ENCODE measurements around the gene ISG15.
"Not testable (repeated sequence)": the region's sequence is repeated elsewhere in the genome, so short reads cannot be mapped to it uniquely, and the experiment has no call there.

ISG15 gene

GRCh38 chr1:974293-974640 is 39.0 kb upstream of the ISG15 start:
- ChIA-PET POLR2A (no interaction called here), CTCF (no interaction called here)

GRCh38 chr1:974687-975328 is 38.5 kb upstream of the ISG15 start:
- TF ChIP-seq LEF1 (IDR thresholded peaks at IDR 0.05; ENCODE audit: borderline replicate concordance) (no peak), PKNOX1 (IDR thresholded peaks at IDR 0.05) (no peak), FOXM1 (IDR thresholded peaks at IDR 0.05; ENCODE audit: borderline replicate concordance) (no peak), NFRKB (IDR thresholded peaks at IDR 0.05) (no peak), HDGF (IDR thresholded peaks at IDR 0.05; ENCODE audit: borderline replicate concordance) (no peak), ELF4 (IDR thresholded peaks at IDR 0.05) (no peak), CTBP1 (IDR thresholded peaks at IDR 0.05; ENCODE audit: borderline replicate concordance) (no peak), ARNT (IDR thresholded peaks at IDR 0.05) (no peak), ZNF384 (IDR thresholded peaks at IDR 0.05) (no peak), BHLHE40 (IDR thresholded peaks at IDR 0.05; ENCODE audit: borderline replicate concordance) (no peak), FOXA1 (IDR thresholded peaks at IDR 0.05) (no peak), SP1 (IDR thresholded peaks at IDR 0.05) (no peak), SUZ12 (IDR thresholded peaks at IDR 0.05) (no peak), L3MBTL2 (conservative IDR thresholded peaks at IDR 0.05) (no peak), TARDBP (IDR thresholded peaks at IDR 0.05) (no peak), FOXK2 (IDR thresholded peaks at IDR 0.05) (no peak)
- POLR2A ChIA-PET, result no interaction called here

More at GRCh38 chr1:974293-974640, 39.0 kb upstream of the ISG15 start:
- DNase-seq (ENCODE audit: extremely low spot score), result no peak
- TF ChIP-seq ARNT (IDR thresholded peaks at IDR 0.05) (no peak), LEF1 (IDR thresholded peaks at IDR 0.05; ENCODE audit: borderline replicate concordance) (no peak), ELF4 (IDR thresholded peaks at IDR 0.05) (no peak)

GRCh38 chr1:975365-975764 is 37.9 kb upstream of the ISG15 start:
- TF ChIP-seq LEF1 (IDR thresholded peaks at IDR 0.05; ENCODE audit: borderline replicate concordance) (no peak), L3MBTL2 (conservative IDR thresholded peaks at IDR 0.05) (no peak), TARDBP (IDR thresholded peaks at IDR 0.05) (no peak), BHLHE40 (IDR thresholded peaks at IDR 0.05; ENCODE audit: borderline replicate concordance) (no peak), SUZ12 (IDR thresholded peaks at IDR 0.05) (no peak), ELF4 (IDR thresholded peaks at IDR 0.05) (no peak), CTBP1 (IDR thresholded peaks at IDR 0.05; ENCODE audit: borderline replicate concordance) (no peak), FOXA1 (IDR thresholded peaks at IDR 0.05) (no peak), SP1 (IDR thresholded peaks at IDR 0.05) (no peak), FOXM1 (IDR thresholded peaks at IDR 0.05; ENCODE audit: borderline replicate concordance) (no peak), NFRKB (IDR thresholded peaks at IDR 0.05) (no peak), PKNOX1 (IDR thresholded peaks at IDR 0.05) (no peak), ZNF384 (IDR thresholded peaks at IDR 0.05) (no peak), FOXK2 (IDR thresholded peaks at IDR 0.05) (no peak), ARNT (IDR thresholded peaks at IDR 0.05) (no peak), HDGF (IDR thresholded peaks at IDR 0.05; ENCODE audit: borderline replicate concordance) (no peak)
- DNase-seq (ENCODE audit: extremely low spot score), result no peak
- CTCF ChIA-PET, result interaction anchor here (0.6 to 1.4 kb wide), 2 partner anchors 8 to 48 kb away, joined by 3 to 6 read pairs; no protein-coding TSS in a partner anchor
- POLR2A ChIA-PET, result no interaction called here

More at GRCh38 chr1:974687-975328, 38.5 kb upstream of the ISG15 start:
- CTCF ChIA-PET, result no interaction called here
- DNase-seq (ENCODE audit: extremely low spot score), result no peak

- CTCF ChIA-PET, result interaction anchor here (0.6 to 1.4 kb wide), 3 partner anchors 9 to 48 kb away, joined by 3 to 6 read pairs (median 3); no protein-coding TSS in a partner anchor
- DNase-seq (ENCODE audit: extremely low spot score), result peak; percentile 84
- TF ChIP-seq ELF4 (IDR thresholded peaks at IDR 0.05) (no peak), PKNOX1 (IDR thresholded peaks at IDR 0.05) (no peak), L3MBTL2 (conservative IDR thresholded peaks at IDR 0.05) (no peak), LEF1 (IDR thresholded peaks at IDR 0.05; ENCODE audit: borderline replicate concordance) (no peak), TARDBP (IDR thresholded peaks at IDR 0.05) (no peak), SP1 (IDR thresholded peaks at IDR 0.05) (no peak), ARNT (IDR thresholded peaks at IDR 0.05) (no peak), ZNF384 (IDR thresholded peaks at IDR 0.05) (no peak)
- POLR2A ChIA-PET, result interaction anchor here (0.8 kb wide), 1 partner anchor 21 kb away, joined by 4 read pairs; no protein-coding TSS in a partner anchor
These were observed 37.2 kb upstream of the ISG15 start for GRCh38 chr1:975896-976683.

GRCh38 chr1:976791-977190 is 36.5 kb upstream of the ISG15 start:
- CTCF ChIA-PET, result interaction anchor here (1.4 kb wide), 1 partner anchor 9 kb away, joined by 6 read pairs; no protein-coding TSS in a partner anchor
- DNase-seq (ENCODE audit: extremely low spot score); POLR2A ChIA-PET: not testable (repeated sequence)

- no peak for DNase-seq (ENCODE audit: extremely low spot score)
- CTCF ChIA-PET, result no interaction called here
- no peak for TF ChIP-seq FOXK2 (IDR thresholded peaks at IDR 0.05)
- TF ChIP-seq TARDBP (IDR thresholded peaks at IDR 0.05), result no peak
- no peak for TF ChIP-seq ELF4 (IDR thresholded peaks at IDR 0.05)
- no peak for TF ChIP-seq FOXM1 (IDR thresholded peaks at IDR 0.05; ENCODE audit: borderline replicate concordance)
- no peak for TF ChIP-seq ARNT (IDR thresholded peaks at IDR 0.05)
- no peak for TF ChIP-seq L3MBTL2 (conservative IDR thresholded peaks at IDR 0.05)
- TF ChIP-seq FOXA1 (IDR thresholded peaks at IDR 0.05), result no peak
- TF ChIP-seq HDGF (IDR thresholded peaks at IDR 0.05; ENCODE audit: borderline replicate concordance), result no peak
- TF ChIP-seq SP1 (IDR thresholded peaks at IDR 0.05), result no peak
- TF ChIP-seq LEF1 (IDR thresholded peaks at IDR 0.05; ENCODE audit: borderline replicate concordance), result no peak
- no peak for TF ChIP-seq NFRKB (IDR thresholded peaks at IDR 0.05)
- no peak for TF ChIP-seq PKNOX1 (IDR thresholded peaks at IDR 0.05)
- TF ChIP-seq BHLHE40 (IDR thresholded peaks at IDR 0.05; ENCODE audit: borderline replicate concordance), result no peak
- no peak for TF ChIP-seq SUZ12 (IDR thresholded peaks at IDR 0.05)
- no peak for TF ChIP-seq CTBP1 (IDR thresholded peaks at IDR 0.05; ENCODE audit: borderline replicate concordance)
- TF ChIP-seq ZNF384 (IDR thresholded peaks at IDR 0.05), result no peak
- POLR2A ChIA-PET, result no interaction called here
These were observed 35.0 kb upstream of the ISG15 start for GRCh38 chr1:978069-978834.

Measured in HEK293T (cell line).